ENCODE measurements around the gene FZR1.
A peak's percentile ranks its signal among the peaks of the same experiment; 100 is the strongest.

FZR1 gene

DNA sequence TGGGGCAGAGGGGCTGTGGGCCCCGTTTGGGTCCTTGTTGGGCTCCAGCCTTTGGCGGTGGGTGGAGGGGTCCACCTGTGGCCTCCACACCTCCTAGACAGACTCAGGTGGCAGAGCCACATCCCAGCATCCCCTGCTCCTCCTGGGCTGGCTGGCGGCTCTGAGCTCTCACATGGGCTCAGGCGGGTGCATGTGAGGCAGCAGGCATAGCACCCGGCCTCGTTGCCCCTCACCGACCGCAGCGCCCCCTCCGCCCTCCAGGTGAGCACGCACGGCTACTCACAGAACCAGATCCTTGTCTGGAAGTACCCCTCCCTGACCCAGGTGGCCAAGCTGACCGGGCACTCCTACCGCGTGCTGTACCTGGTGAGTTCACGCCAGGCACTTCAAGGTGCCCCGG lies 26.9 kb downstream of the FZR1 start:
- Mint-ChIP-seq H3K4me3 (no peak overlapping the region), H3K27ac (no peak overlapping the region)
- intact Hi-C loops (cut with micrococcal nuclease): no loop called here

DNA sequence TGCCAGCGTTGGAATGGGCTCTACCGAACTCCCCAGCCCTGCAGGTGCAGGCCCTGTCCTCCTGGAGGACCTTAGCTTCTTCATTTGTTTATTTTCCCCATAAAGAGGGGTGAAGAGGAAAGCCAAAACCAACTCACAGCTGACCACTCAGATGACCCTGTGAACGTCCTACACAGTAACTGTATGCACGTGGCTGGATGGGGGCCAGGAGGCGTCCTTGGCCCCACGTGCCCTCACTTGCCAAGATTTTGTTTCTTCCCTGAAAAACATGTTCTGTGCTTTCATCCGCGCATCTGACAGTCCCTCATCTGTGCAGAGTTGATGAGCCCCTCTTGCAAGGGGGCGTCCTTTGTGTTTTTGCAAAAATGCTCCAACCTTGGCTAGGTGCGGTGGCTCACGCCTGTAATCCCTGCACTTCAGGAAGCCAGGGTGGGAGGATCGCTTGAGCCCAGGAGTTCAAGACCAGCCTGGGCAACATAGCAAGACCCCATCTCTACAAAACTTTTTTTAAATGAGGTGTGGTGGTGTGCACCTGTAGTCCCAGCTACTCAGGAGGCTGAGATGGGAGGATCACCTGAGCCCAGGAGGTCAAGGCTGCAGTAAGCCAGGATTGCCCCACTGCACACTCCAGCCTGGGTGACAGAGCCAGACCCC lies 27.6 kb downstream of the FZR1 start:
- Mint-ChIP-seq H3K27me3 (no peaks in the 10 kb centered on the region), H3K9me3 (no peaks in the 10 kb centered on the region), H3K36me3 (ENCODE audit: low read depth) (peaks cover 17% of the 10 kb centered on the region), H3K4me1 (ENCODE audit: low read depth) (peaks cover 20% of the 10 kb centered on the region), H3K4me3 (no peak overlapping the region), H3K27ac (no peak overlapping the region)
- intact Hi-C loops (cut with micrococcal nuclease): no loop called here

More for the DNA sequence above, 26.9 kb downstream of the FZR1 start:
- H3K9me3 Mint-ChIP-seq: no peaks in the 10 kb centered on the region
- peaks cover 13% of the 10 kb centered on the region for H3K4me1 Mint-ChIP-seq (ENCODE audit: low read depth)
- no peaks in the 10 kb centered on the region for H3K27me3 Mint-ChIP-seq
- H3K36me3 Mint-ChIP-seq (ENCODE audit: low read depth): peaks cover 11% of the 10 kb centered on the region

DNA sequence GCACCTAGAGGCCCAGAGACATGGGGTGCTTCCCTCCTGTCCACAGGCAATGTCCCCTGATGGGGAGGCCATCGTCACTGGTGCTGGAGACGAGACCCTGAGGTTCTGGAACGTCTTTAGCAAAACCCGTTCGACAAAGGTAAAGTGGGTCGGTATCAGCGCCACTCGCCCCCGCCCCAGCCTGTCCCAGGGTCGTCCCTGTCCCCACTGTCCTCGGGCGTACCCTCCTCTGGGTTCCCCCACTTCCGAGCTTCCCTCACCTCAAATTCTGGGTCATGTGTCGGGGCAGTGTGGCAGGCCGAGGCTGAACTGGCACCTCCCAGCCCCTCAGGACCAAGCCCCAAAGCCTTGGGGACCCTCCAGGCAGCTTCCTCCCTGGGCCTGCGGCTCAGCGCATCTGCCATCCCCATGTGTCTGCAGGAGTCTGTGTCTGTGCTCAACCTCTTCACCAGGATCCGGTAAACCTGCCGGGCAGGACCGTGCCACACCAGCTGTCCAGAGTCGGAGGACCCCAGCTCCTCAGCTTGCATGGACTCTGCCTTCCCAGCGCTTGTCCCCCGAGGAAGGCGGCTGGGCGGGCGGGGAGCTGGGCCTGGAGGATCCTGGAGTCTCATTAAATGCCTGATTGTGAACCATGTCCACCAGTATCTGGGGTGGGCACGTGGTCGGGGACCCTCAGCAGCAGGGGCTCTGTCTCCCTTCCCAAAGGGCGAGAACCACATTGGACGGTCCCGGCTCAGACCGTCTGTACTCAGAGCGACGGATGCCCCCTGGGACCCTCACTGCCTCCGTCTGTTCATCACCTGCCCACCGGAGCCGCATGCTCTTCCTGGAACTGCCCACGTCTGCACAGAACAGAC lies 28.5 kb downstream of the FZR1 start:
- no peak overlapping the region for H3K4me3 Mint-ChIP-seq
- peaks cover 27% of the 10 kb centered on the region for H3K36me3 Mint-ChIP-seq (ENCODE audit: low read depth)
- no peaks in the 10 kb centered on the region for H3K9me3 Mint-ChIP-seq
- no peak overlapping the region for H3K27ac Mint-ChIP-seq
- no peaks in the 10 kb centered on the region for H3K27me3 Mint-ChIP-seq
- intact Hi-C loops (cut with micrococcal nuclease): no loop called here
- peaks cover 26% of the 10 kb centered on the region for H3K4me1 Mint-ChIP-seq (ENCODE audit: low read depth)

DNA sequence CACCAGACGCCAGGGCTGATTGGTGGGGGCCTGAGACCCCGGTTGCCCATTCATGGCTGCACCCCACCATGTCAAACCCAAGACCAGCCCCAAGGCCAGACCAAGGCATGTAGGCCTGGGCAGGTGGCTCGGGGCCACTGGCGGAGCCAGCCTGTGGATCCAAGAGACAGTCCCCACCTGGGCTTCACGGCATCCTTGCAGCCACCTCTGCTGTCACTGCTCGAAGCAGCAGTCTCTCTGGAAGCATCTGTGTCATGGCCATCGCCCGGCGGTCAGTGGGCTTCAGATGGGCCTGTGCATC lies 29.1 kb downstream of the FZR1 start:
- no peaks in the 10 kb centered on the region for H3K27me3 Mint-ChIP-seq
- H3K36me3 Mint-ChIP-seq (ENCODE audit: low read depth): peaks cover 32% of the 10 kb centered on the region
- peaks cover 26% of the 10 kb centered on the region for H3K4me1 Mint-ChIP-seq (ENCODE audit: low read depth)
- H3K9me3 Mint-ChIP-seq: no peaks in the 10 kb centered on the region
- intact Hi-C loops (cut with micrococcal nuclease): no loop called here
- no peak overlapping the region for H3K4me3 Mint-ChIP-seq
- no peak overlapping the region for H3K27ac Mint-ChIP-seq

DNA sequence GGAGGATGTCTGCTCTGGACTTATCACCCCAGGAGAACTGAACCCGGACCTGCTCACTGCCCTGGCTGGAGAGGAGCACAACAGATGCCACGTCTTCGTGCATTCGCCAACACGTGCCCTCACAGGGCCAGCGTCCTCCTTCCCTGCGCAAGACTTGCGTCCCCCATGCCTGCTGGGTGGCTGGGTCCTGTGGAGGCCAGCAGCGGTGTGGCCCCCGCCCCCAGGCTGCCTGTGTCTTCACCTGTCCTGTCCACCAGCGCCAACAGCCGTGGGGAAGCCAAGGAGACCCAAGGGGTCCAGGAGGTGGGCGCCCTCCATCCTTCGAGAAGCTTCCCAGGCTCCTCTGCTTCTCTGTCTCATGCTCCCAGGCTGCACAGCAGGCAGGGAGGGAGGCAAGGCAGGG lies 29.5 kb downstream of the FZR1 start:
- H3K4me1 Mint-ChIP-seq (ENCODE audit: low read depth): peaks cover 26% of the 10 kb centered on the region
- H3K27ac Mint-ChIP-seq: no peak overlapping the region
- no peaks in the 10 kb centered on the region for H3K9me3 Mint-ChIP-seq
- H3K27me3 Mint-ChIP-seq: no peaks in the 10 kb centered on the region
- intact Hi-C loops (cut with micrococcal nuclease): no loop called here
- peaks cover 34% of the 10 kb centered on the region for H3K36me3 Mint-ChIP-seq (ENCODE audit: low read depth)
- no peak overlapping the region for H3K4me3 Mint-ChIP-seq

DNA sequence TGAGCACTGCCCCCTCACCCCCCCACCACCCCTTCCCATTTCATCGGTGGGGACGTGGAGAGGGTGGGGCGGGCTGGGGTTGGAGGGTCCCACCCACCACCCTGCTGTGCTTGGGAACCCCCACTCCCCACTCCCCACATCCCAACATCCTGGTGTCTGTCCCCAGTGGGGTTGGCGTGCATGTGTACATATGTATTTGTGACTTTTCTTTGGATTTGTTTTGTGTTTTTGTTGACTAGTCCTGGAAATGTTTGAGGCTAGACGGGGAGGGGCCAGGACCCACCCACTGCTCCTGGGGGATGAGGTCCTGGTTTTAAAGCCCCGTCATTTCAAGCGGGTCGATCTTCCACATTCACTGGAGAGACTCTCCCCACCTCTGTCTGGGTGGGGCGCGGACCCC lies 29.9 kb downstream of the FZR1 start:
- no peaks in the 10 kb centered on the region for H3K27me3 Mint-ChIP-seq
- H3K36me3 Mint-ChIP-seq (ENCODE audit: low read depth): peaks cover 34% of the 10 kb centered on the region
- intact Hi-C loops (cut with micrococcal nuclease): no loop called here
- no peaks in the 10 kb centered on the region for H3K9me3 Mint-ChIP-seq
- H3K4me3 Mint-ChIP-seq: no peak overlapping the region
- H3K27ac Mint-ChIP-seq: no peak overlapping the region
- peaks cover 26% of the 10 kb centered on the region for H3K4me1 Mint-ChIP-seq (ENCODE audit: low read depth)

DNA sequence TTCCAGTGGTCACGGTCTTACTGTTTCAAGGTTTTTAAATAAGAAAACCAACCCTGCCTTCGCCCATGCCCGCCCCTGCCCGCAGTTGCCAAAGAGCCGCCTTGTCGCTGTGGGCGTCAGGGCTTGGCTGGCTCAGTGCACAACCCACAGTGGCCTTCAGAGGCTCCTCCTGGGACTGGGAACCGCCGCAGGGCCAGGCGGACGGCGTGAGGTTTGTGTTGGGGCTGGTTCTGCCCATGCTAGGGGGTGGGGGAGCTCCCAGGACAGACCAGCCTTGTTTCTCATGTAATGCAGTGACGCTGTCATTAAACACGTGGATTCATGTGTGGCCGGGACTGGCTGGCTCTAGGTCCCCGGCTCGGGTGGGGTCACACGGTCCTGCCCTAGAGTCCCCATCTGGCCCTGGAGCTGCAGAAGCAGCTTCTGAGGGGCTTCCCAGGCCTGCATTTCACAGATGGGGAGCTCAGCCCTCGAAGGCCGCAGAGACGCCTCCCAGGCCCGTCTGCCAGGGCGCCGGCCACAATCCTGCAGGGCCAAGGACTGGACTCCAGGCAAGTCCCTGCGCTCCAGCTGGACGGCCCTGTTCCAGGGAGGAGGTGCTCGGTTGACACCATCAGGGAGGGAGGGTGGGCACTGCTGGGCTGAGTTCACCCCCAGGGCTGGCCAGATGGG lies 30.5 kb downstream of the FZR1 start:
- intact Hi-C loops (cut with micrococcal nuclease): no loop called here
- peaks cover 39% of the 10 kb centered on the region for H3K36me3 Mint-ChIP-seq (ENCODE audit: low read depth)
- H3K4me3 Mint-ChIP-seq: no peak overlapping the region
- no peaks in the 10 kb centered on the region for H3K27me3 Mint-ChIP-seq
- peaks cover 26% of the 10 kb centered on the region for H3K4me1 Mint-ChIP-seq (ENCODE audit: low read depth)
- H3K27ac Mint-ChIP-seq: peak overlapping the region; percentile 80
- H3K9me3 Mint-ChIP-seq: no peaks in the 10 kb centered on the region

DNA sequence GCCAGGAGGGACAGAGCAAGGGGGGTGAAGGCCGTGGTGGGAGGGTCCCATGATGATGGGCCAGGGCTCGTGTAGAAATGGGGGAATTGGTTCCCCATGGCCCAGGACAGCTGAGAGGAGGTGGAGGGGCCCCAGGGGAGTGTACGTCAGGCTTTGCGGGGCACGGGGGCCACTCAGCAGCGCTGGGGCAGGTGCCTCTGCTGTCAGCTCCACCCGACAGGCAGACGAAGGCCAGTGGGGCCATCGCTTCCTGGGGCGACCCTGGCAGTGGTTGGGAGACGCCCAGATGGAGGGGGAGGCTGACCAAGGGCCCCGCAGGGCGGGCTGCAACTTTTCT lies 31.0 kb downstream of the FZR1 start:
- H3K27me3 Mint-ChIP-seq: no peaks in the 10 kb centered on the region
- peak overlapping the region; percentile 80 for H3K27ac Mint-ChIP-seq
- no peaks in the 10 kb centered on the region for H3K9me3 Mint-ChIP-seq
- intact Hi-C loops (cut with micrococcal nuclease): no loop called here
- H3K4me3 Mint-ChIP-seq: no peak overlapping the region
- H3K4me1 Mint-ChIP-seq (ENCODE audit: low read depth): peaks cover 26% of the 10 kb centered on the region
- peaks cover 44% of the 10 kb centered on the region for H3K36me3 Mint-ChIP-seq (ENCODE audit: low read depth)

DNA sequence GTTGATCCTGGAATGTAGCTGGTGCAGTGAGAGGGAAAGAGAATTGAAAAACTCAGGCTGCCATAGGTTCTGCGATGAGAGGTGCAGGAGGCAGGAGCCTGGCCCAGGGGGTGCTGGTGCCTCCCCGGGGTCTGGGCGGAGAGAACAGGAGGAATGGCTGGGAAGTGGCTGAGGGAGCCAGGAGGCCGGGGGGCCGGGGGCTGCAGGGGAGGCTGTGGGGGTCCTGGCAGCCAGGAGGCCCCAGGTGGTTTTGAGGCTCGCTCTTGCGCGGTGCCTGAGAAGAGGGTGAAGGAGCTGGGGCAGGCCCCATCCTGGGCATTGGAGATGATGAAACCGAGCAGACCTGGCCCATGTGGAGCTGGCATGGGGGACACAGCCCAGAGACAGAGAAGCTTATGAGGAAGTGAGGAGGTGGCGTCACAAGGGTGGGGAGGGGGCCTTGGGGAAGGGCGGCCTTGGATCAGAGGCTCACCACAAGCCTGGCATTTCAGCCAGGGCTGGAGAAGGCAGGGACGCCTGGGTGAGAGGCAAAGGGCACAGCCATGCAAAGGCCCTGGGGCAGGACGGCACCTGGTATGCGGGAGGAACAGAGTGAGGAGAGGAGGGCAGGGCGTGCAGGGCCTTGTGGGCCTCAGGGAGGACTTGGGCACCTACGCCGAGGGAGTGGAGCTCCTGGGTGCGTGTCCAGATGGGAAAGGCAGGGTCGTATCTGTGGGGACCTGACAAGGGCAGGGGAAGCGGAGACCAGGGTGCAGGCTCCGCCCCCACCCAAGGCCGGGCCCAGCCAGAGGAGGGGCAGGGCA lies 31.5 kb downstream of the FZR1 start:
- H3K4me1 Mint-ChIP-seq (ENCODE audit: low read depth): peaks cover 26% of the 10 kb centered on the region
- no peak overlapping the region for H3K4me3 Mint-ChIP-seq
- no peaks in the 10 kb centered on the region for H3K27me3 Mint-ChIP-seq
- intact Hi-C loops (cut with micrococcal nuclease): no loop called here
- H3K27ac Mint-ChIP-seq: peak overlapping the region; percentile 80
- no peaks in the 10 kb centered on the region for H3K9me3 Mint-ChIP-seq
- peaks cover 50% of the 10 kb centered on the region for H3K36me3 Mint-ChIP-seq (ENCODE audit: low read depth)

DNA sequence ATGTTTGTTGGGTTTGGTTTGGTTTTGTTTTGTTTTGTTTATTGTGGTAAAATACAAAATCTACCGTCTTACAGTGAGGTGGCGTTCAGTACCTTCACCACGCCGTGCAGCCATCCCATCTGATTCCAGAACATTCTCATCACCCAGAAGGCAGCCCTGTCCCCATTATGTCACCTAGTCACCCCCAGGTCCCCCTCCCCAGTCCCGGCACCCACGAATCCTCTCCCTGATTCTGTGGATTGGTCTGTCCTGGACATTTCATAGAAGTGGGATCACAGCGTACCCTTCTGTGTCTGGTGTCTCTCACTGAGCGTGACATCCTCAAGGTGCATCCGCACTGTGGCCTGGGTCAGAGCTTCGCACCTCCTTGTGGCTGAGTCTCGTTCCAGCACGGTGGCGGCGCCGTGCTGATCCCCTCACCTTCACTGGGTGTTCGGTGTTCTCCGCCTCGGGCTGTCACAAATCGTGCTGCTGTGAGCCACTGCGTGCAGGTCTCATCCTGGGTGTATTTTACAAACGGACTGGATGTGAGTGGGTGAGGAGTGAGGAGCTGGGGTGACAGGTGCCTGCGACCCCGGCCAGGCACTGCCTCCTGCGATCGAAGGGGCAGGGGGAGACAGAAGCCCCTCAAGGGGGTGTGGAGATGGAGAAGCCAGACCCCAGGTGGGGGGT lies 32.3 kb downstream of the FZR1 start:
- peak overlapping the region; percentile 80 for H3K27ac Mint-ChIP-seq
- intact Hi-C loops (cut with micrococcal nuclease): no loop called here
- H3K27me3 Mint-ChIP-seq: no peaks in the 10 kb centered on the region
- no peak overlapping the region for H3K4me3 Mint-ChIP-seq
- H3K36me3 Mint-ChIP-seq (ENCODE audit: low read depth): peaks cover 57% of the 10 kb centered on the region
- no peaks in the 10 kb centered on the region for H3K9me3 Mint-ChIP-seq
- peaks cover 26% of the 10 kb centered on the region for H3K4me1 Mint-ChIP-seq (ENCODE audit: low read depth)

DNA sequence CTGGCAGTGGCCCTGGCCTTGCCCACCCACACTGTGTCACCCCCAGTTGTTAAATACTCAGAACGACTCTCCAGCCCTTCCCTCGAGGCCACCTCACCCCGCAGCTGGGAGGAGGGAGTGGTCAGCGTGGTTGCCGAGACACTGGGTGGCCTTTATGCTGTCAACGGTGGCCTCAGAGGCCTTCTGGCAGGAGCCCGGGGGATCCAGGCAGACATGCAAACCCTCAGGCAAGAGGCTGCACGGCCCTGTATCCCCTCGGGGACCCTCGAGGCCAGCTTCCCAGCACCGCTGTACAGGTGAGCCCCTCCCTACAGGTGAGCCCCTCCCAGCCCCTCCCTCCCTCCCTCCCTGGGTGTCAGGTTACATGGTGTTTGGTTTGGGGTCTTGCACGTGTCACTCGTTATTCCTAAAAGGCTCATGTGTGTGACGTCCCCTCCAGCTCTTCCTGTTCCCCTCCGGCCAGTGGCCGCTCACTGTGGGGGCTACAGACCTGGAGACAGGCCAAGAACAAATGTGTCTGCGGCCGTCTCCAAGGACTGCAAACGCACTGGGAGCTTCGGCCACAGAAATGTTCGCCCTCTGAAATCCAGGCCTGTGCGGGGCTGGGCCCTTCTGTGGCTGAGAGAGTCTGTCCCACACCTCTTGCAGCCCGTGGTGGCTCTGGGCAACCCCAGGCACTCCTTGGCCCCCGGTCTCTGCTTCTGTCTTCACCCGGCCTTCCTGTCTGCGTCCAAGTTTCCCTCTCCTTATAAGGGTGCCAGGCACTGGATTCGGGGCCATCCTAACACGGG lies 33.0 kb downstream of the FZR1 start, which contains the start of gene TEKTIP1:
TEKTIP1 (plus strand) TSS at position 210 of the 791 bp plus-strand sequence; CDS start at position 214, 4 bp downstream.
- no peaks in the 10 kb centered on the region for H3K9me3 Mint-ChIP-seq
- H3K27ac Mint-ChIP-seq: peak within 1 kb of the TSS; percentile 80
- no peak within 1 kb of the TSS for H3K4me3 Mint-ChIP-seq
- intact Hi-C loops (cut with micrococcal nuclease): no loop called here
- H3K36me3 Mint-ChIP-seq (ENCODE audit: low read depth): peaks cover 65% of the 10 kb centered on the region
- peaks cover 26% of the 10 kb centered on the region for H3K4me1 Mint-ChIP-seq (ENCODE audit: low read depth)
- H3K27me3 Mint-ChIP-seq: no peaks in the 10 kb centered on the region

DNA sequence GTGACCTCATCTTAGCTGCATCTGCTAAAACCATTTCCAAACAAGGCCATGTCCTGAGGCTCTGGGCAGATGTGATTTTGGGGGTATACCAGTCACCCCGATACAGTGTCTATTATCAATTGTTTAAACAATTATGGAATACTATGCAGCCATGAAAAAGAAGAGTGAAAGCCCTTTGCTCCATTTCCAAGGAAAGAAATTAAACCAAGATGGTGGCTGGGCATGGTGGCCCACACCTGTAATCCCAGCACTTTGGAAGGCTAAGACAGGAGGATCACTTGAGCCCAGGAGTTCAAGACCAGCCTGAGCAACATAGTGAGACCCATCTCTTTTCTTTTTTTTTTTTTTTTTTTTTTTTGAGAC lies 33.6 kb downstream of the FZR1 start:
- Mint-ChIP-seq H3K9me3 (no peaks in the 10 kb centered on the region), H3K4me3 (no peak overlapping the region), H3K36me3 (ENCODE audit: low read depth) (peaks cover 70% of the 10 kb centered on the region), H3K27me3 (no peaks in the 10 kb centered on the region), H3K4me1 (ENCODE audit: low read depth) (peaks cover 26% of the 10 kb centered on the region), H3K27ac (no peak overlapping the region)
- intact Hi-C loops (cut with micrococcal nuclease): no loop called here

All from dendritic cell treated with granulocyte-macrophage colony-stimulating factor and Interleukin-4, amounts not matched to agents 40 ng/mL and 50 ng/mL, for 4 days (primary cell).